ENCODE measurements around the gene ATP8B1.
"Not testable (repeated sequence)": the region's sequence is repeated elsewhere in the genome, so short reads cannot be mapped to it uniquely, and the experiment has no call there.

Gene ATP8B1

GRCh38 chr18:57651914-57652313 is 151.2 kb downstream of the ATP8B1 start:
- DNase-seq: no peak

GRCh38 chr18:57649556-57650500 is 153.3 kb downstream of the ATP8B1 start:
- no peak for DNase-seq

GRCh38 chr18:57648414-57648813 is 154.7 kb downstream of the ATP8B1 start:
- DNase-seq: no peak

- DNase-seq: no peak
Measured at GRCh38 chr18:57644540-57644939, 158.6 kb downstream of the ATP8B1 start.

- not testable (repeated sequence) for DNase-seq
Measured at GRCh38 chr18:57643726-57644125, 159.4 kb downstream of the ATP8B1 start.

- not testable (repeated sequence) for DNase-seq
Measured at GRCh38 chr18:57642462-57642861, 160.7 kb downstream of the ATP8B1 start.

- DNase-seq: no peak
Measured at GRCh38 chr18:57640749-57641148, 162.4 kb downstream of the ATP8B1 start.

- no peak for DNase-seq
Measured at GRCh38 chr18:57640236-57640635, 162.9 kb downstream of the ATP8B1 start.

- no peak for DNase-seq
Measured at GRCh38 chr18:57635003-57635822, 167.9 kb downstream of the ATP8B1 start.

GRCh38 chr18:57631697-57632096 is 171.4 kb downstream of the ATP8B1 start:
- DNase-seq: no peak

- no peak for DNase-seq
Measured at GRCh38 chr18:57630754-57631595, 172.1 kb downstream of the ATP8B1 start.

- peak; percentile 85 to 90 for DNase-seq
Measured at GRCh38 chr18:57630002-57630753, 172.9 kb downstream of the ATP8B1 start.

- DNase-seq: no peak
Measured at GRCh38 chr18:57629422-57629821, 173.7 kb downstream of the ATP8B1 start.

- DNase-seq: no peak
Measured at GRCh38 chr18:57627488-57627887, 175.6 kb downstream of the ATP8B1 start.

GRCh38 chr18:57624988-57625387 is 178.1 kb downstream of the ATP8B1 start:
- no peak for DNase-seq

- no peak for DNase-seq
Measured at GRCh38 chr18:57621246-57621604, 181.9 kb downstream of the ATP8B1 start.

- DNase-seq: no peak
Measured at GRCh38 chr18:57619876-57620275, 183.2 kb downstream of the ATP8B1 start.

- no peak for DNase-seq
Measured at GRCh38 chr18:57618910-57619309, 184.2 kb downstream of the ATP8B1 start.

- no peak for DNase-seq
Measured at GRCh38 chr18:57603871-57604270, 199.2 kb downstream of the ATP8B1 start.
